Inferior parietal cortex (tissue), 1 donor: ENCODE results near the gene ACO2.
A peak's percentile ranks its signal among the peaks of the same experiment; 100 is the strongest.

ENCODE experiments used
- DNase-seq: peaks from one replicate; pipeline ENCODE4 v3.0.0-alpha.2; 2016; ENCODE audit errors: extremely low spot score

ACO2 gene

DNA sequence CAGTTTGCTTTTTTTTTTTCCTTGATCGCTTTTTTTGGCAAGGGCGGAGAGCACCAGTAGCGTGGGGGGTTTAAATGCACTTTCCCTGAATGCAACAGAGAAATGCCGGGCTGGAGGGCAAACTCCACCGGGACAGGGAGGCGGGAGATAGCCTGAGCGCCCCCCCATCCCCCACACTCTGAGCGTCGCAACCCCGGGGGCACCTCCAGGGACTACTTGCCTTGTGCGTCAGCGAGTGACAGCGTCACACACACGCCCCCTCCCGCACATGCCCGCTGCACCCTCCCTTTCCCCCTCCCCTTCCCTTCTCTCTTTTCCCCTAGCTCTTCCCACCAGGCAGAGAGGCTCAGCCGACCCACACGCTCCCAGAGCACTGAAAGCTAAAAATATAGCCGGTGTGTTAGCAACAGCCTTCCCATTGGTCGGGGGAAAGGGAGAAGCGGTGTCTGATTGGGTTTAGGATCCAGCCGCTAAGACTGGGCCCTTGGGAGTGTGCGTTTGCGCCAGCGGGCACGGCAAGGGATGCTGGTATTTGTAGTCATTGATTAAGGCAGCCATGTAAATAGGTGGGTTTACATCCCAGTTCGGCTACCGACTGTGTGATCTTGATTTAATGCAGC is 20.6 kb upstream of the ACO2 start:
- peak; percentile 100 for DNase-seq

DNA sequence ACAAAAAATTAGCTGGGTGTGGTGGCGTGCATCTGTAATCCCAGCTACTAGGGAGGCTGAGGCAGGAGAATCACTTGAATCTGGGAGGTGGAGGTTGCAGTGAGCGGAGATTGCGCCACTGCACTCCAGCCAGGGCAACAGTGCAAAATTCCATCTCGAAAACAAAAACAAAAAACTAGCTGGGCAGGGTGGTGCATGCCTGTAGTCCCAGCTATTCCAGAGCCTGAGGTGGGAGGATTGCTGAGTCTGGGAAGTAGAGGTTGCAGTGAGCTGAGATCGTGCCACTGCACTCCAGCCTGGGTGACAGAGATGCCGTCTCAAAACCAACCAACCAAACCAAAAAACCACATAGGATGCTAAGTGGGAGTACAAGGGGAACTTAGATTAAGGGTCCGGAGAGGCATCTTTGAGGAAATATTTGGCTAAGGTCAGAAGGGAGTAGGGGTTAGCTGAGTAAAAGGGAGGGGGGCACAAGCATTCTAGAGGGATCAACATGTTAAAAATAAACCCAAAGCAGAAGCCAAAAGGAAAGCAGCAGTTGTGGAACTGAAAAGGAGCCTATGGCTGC is 10.7 kb upstream of the ACO2 start:
- DNase-seq = no peak

DNA sequence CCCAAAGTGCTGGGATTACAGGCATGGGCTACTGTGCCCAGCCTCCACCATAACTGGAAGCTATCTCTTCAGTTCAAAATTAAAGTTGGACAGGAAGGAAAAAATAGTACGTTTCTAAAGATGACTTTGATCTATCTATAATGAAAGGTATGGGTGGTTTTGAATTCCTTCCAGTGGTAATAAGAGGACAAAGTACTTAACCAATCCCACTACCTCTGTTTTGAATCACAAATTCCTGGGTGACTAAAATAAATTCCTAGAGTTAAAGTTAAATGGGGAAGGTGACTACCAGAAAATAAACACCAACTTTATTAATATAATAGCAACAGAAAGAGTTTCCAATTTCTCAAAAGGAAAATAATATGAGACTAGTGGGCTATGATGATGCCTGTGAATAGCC is 9.5 kb upstream of the ACO2 start:
- no peak for DNase-seq

DNA sequence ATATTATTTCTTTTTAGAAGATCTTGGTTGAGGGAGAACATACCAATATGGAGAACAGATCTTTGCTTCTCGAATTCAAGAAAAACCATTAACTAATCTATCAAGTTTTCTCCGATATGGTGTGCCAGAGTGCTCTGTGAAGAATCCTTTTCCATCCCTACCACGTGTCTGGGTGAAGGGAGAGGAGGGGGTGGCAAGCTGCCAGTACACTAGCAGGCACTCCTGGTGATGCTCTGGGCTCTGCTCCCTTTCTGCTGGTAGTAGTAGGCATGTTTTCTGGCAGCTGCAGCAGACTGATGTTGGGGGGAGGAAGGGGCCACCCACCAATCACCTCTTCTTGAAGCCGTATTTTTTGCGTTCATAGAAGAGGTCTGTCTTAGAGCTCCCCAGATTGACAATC is 8.8 kb upstream of the ACO2 start:
- peak; percentile 61 for DNase-seq

DNA sequence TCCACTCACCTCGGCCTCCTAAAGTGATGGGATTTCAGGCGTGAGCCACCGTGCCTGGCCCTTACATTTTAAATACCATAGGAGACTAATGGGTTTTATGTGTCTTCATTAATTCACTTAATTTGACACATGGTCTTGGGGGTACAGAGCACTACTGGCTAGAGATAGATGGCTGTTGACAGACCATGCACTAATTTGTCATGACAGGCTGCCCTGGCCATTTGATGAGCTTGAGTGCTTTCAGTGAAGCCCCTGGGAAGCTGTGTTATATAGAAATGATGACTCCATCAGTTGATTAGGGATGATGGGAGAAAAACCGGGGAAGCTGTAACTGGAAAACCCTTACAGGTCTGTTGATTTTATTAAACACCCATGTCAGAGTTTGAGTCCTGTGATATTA is 7.0 kb upstream of the ACO2 start:
- no peak for DNase-seq

DNA sequence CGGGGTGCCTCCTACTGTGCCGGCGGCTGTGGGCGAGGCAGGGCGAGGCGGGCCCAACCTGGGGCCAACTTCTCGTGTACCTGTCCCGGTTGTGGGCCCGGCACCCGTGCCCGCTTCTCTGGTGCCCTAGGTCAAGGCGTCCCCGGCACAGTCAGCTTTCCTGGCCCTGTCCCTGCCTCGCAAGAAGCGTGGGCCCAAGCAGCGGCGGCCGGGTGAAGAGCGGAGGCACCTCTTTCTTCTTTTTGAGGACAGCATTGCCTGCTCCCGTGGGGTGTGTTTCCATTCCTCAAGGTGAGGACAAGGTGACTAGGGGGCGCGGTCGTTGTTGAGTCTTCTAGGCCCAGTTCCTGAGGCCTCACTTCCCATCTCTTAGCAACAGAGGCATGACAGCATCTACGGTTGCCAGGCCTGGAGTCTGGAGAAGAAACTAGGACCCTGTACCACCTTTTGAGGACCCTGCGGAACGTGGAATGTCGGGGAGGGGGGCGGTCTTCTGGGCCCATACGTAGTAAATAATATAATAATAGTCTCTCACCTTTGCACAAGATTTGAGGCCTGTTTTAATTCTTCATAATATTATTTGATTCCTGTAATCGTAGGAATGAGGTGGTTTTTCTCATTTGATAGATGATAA is 418 bp downstream of the ACO2 start:
- DNase-seq = no peak

DNA sequence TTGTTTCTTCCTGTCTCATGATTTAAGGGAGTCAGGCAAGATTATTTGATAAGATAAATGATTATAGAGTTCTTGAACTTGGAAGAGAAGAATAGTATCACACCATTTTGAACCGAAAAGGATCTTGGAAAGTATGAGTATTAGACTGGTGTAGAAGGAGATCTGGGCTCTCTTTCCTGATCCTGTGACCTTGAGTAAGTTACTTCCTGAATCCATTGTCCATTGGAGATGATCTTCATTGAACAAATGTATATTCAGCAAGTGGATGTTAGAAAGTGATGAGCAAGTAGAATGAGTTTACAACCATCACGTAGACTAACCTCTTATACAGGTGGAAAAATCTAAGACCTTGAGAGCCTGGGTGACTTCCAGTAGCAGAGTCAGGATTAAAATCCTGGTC is 2.0 kb downstream of the ACO2 start:
- no peak for DNase-seq

DNA sequence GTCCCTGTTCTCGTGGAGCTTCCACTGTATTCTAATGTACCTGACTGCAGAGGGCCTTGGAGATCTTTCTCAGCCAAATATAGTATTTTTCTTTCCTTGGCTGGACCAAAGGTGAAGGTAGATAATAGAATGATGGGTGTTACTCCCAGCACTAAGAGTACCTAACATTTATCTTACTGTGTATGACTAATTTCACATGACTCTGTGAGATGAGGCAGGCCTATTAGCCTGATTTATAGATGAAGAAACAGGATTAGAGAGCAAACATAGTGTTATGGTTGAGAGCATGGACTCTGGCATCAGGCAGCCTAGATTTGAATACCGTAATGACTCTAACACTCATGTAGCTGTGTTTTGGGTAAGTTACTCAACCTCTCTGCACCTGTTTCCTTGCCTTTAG is 2.7 kb downstream of the ACO2 start:
- no peak for DNase-seq

DNA sequence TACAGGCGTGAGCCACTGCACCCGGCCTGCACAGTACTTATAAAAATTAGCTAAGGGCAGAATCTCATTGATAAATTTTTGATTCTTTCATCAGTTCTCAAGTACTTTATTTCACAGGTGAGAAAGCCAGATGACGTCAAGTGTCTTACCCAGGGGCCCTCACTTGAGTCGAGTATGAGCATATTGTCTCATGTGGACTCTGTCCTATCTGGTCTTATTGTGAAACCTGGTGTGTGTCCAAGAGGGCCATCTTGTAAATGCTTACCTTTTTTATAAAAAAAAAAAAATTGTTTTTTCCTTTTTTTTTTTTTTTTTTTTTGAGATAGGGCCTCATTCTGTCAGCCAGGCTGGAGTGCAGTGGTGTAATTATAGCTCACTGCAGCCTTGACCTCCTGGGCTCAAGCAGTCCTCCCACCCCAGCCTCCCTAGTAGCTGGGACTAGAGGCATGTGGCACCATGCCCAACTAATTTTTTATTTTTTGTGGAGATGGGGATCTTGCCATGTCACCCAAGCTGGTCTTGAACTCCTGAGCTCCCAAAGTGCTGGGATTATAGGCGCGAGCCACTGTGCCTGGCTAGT is 6.0 kb downstream of the ACO2 start:
- no peak for DNase-seq

DNA sequence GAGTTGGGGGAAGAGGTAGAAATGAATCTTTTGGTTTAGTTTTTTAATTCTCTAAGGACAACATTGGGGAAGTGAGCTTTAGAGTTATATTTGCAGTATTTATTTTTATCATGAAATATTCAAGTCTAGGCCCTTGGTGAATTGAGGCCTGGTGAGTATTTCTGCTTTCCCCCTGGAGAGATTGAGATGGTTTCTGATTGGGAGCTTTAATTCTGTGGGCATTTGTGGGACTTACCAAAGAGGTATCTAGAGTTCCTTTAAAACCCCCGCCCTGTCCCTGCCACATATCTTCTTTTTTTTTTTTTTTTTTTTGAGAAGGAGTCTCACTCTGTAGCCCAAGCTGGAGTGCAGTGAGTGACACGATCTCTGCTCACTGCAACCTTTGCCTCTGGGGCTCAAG is 9.6 kb downstream of the ACO2 start:
- no peak for DNase-seq

DNA sequence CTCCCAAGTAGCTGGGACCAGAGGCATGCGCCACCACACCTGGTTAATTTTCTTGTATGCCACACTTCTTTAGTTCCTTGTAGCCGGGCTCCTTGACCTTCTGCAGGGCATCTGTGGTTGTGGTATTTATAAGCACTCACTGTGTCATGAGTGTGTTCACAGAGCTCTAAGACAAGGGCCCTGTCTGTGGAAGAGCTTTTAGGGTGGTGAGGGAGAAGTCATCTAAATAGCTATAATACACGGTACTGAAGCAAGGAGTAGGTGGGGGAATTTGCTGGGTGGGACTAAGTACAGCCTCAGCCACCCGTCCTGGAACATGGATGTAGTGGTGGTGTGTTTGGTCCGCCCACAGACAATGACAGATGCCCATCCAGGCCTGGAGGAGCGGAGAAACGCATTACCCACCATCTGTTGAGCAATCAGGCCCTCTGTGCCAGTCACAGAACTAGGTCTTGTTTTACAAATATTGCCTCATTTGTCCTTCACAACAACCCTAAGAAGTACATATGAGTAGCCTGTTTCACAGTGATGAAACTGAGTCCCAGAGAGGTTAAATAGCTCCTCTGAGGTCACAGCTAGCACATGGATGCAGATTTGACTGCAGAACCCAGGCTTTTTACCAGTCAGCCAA is 10.1 kb downstream of the ACO2 start:
- DNase-seq = no peak

DNA sequence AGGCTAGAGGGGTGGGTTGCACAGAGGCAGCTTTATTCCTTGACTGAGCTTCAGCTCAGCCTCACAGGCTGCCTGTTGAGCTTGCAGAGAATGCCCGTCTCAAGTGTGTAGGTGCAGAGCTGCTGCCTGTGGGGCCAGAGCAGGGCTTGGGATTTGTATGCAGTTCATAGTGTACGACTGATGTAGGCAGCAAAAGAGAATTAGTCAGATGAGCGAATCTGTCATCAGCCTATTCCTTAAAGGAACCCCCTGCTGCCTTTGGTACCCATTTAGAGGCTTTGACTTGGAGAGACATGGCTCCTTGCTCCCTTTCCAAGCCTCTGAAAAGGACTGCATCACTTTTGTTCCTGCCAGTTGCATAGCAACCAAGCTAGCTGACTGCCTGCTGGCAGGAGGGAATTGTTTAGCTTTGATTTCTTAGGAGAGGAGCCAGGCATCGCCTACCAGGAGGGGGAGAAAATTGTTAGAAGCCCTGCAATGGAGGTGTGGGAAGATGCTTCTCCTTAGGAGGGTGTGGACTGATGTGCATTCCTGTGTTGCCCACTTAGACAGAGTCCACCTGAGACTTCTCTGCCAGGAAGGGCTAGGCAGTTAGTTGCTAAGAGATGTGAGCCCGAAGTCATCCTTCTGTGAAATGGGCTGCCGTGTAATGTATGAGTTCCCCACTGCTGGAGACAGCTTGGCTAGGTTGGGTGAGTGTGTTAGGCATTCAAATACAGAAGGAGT is 10.9 kb downstream of the ACO2 start:
- peak; percentile 78 for DNase-seq

DNA sequence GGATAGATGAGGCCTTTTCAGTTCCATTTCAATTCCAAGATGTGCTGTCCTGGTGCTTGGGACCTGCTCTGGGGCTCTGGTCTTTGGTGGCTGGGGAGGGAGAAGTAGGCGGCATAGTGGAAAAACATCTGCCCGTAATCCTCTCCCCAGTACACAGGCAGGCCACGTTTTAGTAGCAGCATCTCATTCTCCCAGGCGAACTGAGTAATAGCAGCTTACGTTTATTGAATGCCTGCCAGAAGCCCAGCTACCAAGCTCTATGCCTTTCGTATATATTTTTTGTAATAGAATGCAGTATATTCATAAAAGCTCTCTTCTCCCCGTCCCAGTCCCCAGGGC is 11.4 kb downstream of the ACO2 start:
- no peak for DNase-seq

DNA sequence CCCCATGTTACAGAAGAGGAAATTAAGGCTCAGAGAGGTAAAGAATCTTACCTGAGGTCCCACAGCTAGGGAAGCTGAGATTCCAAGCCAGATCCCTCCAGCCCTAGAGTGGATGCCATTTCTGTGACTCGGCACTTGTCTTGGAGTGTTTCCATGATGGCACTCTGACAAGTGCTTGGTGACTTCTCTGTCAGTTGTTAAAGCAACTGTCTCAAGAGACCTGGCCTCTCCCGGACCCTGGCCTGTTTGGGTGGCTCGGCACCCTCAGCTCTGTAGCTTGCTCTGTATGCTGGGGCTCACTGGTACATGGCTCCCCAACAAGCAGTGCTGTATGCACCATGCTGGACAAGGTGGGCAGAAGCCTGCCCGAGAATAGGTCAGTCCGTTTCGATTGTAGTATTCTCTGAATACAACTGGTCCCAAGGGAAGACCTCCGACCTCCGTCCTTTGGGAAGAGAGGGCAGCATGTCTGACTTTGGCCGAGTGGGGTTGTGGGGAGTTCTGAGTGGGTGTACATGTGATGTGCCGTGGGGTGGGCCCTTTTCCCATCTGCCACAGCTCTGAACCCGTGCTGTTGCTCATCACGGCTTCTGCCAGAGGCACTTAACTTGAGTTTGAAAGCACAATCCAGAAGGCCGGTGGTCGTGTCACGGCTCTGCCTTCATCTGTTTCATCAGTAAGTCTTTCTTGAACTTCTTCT is 12.4 kb downstream of the ACO2 start:
- DNase-seq = no peak

DNA sequence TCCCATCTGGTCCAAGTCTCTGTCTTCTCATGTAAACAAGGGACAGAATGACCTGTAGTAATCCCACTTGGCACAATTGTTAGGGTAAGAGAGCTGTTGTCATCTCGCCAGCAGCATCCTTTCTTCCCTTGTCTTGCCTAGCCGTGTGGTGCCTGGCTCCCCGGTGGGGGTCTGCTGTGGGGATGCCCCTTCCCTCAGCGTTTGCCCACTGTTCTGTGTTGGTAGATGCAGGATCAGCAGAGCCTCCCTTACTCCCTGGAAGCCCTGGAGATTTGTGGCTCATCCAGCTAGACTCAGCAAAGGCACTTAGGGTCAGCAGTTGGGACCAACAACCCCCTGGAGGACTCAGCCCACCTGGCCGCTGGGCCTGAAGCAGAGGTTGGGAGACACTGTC is 13.0 kb downstream of the ACO2 start:
- DNase-seq = no peak

DNA sequence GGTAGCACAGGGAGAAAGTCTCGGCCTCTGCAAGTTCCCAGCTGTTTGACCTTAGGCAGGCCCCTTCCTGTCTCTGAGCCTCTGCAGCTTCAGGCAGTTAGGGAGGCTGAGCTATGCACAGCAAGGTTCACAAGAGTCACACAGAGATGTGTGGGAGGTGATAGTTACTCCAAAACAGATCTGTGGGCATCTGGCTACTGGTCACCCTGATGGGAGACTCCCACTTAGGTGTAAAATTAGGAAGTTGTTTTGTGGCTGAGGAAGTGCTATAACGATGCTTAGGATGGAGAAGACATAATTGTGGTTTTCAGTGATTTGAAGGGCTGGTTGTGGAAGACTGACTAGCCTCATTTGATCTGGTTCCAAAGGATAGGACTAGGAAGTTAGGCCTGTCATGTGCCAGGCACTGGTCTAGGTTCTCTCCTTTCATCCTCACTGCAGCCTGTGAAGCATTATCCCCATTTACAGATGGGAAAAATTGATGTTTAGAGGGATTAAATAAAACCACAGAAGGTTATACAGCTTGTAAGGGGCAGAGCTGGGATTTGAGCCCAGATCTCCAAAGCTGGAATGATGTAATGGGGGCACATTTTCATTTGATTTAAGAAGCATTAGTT is 13.5 kb downstream of the ACO2 start:
- no peak for DNase-seq

DNA sequence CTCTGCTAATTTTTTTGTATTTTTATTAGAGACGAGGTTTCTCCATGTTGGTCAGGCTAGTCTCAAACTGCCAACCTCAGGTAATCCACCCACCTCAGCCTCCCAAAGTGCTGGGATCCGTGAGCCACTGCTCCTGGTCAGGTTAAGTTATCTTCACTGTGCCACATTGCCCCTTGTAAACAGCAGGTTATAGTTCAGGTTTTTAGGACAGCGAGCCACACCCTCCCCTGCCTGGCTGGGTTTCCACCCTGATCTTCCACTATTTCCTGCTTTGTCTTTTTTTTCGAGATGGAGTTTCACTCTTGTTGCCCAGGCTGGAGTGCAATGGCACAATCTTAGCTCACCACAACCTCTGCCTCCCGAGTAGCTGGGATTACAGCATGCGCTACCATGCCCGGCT is 16.1 kb downstream of the ACO2 start:
- no peak for DNase-seq

DNA sequence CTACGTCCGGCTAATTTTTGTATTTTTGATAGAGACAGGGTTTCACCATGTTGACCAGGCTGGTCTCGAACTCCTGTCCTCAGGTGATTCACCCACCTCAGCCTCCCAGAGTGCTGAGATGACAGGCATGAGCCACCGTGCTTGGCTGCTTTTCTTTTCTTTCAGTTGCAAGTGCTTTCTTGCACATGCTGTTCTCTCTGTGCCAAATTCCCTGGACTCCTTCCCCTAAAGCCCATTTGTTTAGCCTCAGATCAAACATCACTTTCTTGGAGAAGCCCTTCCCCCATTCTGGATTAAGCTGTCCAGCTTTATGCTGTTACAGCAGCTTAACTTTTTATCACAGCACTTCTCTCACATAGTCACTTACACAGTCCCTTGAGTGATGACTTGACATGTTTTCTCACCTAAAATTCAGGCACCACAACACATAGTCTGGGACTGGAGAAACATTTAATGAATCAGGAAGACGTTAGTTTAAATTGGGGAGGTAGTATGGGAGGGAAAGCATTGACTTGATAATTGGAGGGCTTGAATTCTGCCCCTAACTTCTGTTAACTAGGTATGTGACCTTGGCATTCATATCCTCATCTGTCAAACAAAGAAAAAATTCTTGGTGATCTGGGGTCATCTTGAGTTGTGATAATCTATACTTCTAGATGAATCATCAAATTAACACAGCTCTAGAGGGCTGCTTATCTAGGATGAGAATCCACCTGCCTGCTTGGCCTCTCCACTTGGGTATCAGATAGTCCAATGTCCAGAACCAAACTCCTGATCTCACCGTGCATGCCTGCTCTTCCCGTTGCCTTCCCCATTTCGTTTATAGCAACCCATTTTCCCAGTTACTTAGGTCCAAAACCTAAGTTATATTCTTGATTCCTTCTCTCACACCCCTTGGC is 18.4 kb downstream of the ACO2 start:
- DNase-seq = no peak

DNA sequence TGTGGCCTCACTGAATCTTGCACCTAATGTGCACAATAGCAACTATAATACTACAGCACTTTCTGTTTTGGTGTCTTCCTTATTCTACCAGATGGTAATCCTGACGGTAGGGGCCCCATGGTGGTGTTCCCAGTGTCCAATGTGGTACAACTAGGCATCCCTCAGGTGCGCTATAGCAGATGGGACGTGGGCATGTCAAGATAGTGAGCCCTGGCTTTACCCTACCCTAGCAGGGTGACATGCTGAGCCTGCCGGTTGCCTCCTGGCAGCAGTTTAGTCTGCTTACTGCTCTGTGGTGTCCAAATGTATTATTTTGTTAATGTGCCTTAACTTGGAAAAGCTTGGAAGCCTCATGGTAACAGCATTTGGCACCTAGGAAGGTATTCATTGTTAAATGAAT is 19.2 kb downstream of the ACO2 start:
- DNase-seq = no peak
